ENCODE data around the gene ANXA9.

GRCh38 chr1:150979092-150980056 is 2.7 kb upstream of the ANXA9 start:
- TF ChIP-seq CTCF (IDR thresholded peaks at IDR 0.05) (peak; percentile 97 to 99 (median 98)), POLR2A (IDR thresholded peaks at IDR 0.05) (no peak)
